BLaER1 treated with 17β-estradiol and CSF1 and Interleukin-3, amounts not matched to agents 10 nM and 100 nM (cell line): ENCODE measurements around the gene DLX1.
"Not testable (repeated sequence)": the region's sequence is repeated elsewhere in the genome, so short reads cannot be mapped to it uniquely, and the experiment has no call there.

Source experiments
- H3K27ac ChIP-seq, 11 experiments: shearing (Covaris generic); formaldehyde crosslinking; 2 replicates each; pipeline ENCODE4 v1.8.1; 2022
- H3K27me3 ChIP-seq, 11 experiments: shearing (Covaris generic); formaldehyde crosslinking; 2 replicates each; pipeline ENCODE4 v1.8.1; 2022
- H3K36me3 ChIP-seq, 11 experiments: shearing (Covaris generic); formaldehyde crosslinking; 2 replicates each; pipeline ENCODE4 v1.8.1; 2022
- H3K4me1 ChIP-seq, 10 experiments: shearing (Covaris generic); formaldehyde crosslinking; 2 replicates each; pipeline ENCODE4 v1.8.1; 2022
- H3K4me2 ChIP-seq, 11 experiments: shearing (Covaris generic); formaldehyde crosslinking; 2 replicates each; pipeline ENCODE4 v1.8.1; 2022
- H3K4me3 ChIP-seq, 10 experiments: shearing (Covaris generic); formaldehyde crosslinking; 2 replicates each; pipeline ENCODE4 v1.8.1; 2022
- H3K9ac ChIP-seq, 11 experiments: shearing (Covaris generic); formaldehyde crosslinking; 2 replicates each; pipeline ENCODE4 v1.8.1; 2022
- H3K9me3 ChIP-seq, 11 experiments: shearing (Covaris generic); formaldehyde crosslinking; replicated peaks in 1 of 11; 2 replicates each; pipeline ENCODE4 v1.8.1; 2022
- H4K20me1 ChIP-seq, 11 experiments: shearing (Covaris generic); formaldehyde crosslinking; 2 replicates each; pipeline ENCODE4 v1.8.1; 2022
- Cebpa-rat ChIP-seq, 11 experiments: shearing (Covaris generic); IDR thresholded peaks; 2 replicates each; pipeline ENCODE4 v1.8.1; 2022

The DLX1 gene

DNA sequence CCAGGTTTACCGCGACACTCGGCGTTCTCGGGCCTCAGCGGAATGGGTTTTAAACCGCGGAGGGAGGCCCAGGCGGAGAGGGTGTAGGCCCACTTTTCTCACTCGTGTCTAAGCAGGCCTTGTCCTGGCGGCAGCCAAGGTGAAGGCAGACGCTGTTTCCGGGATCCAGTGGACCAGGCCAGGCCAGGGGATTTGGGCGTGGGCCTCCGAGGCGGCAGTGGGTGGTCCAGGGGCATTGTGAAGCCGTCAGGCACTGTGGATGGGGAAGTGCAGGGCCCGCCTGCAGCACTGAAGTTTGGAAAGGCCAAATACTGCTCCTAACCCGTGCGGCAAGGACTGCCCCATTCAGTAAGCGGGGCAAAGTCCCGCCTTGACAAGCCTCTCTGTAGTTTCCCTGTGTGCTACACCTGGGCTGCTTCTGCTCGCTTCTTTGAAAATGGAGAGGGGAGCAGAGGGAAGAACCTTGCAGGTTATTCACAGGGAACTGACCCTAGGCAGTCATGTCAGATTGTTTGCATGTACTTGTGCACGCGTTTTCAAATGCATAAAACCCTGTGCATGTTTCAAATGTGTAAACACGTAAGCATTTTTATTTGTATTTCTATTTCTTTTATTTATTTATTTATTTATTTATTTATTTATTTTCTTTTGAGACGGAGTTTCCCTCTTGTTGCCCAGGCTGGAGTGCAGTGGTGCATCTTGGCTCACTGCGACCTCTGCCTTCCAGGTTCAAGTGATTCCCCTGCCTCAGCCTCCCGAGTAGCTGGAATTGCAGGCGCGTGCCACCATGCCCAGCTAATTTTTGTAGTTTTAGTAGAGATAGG lies 24.9 kb downstream of the DLX1 start:
- peaks cover 0 to 43% (median 30%) of the 10 kb centered on the region in 11 experiments; a peak in 17 of 22 replicates for H4K20me1 ChIP-seq
- no peak overlapping the region for H3K4me2 ChIP-seq
- H3K9me3 ChIP-seq, result no peaks in the 10 kb centered on the region; a peak in 1 of 22 replicates
- H3K9ac ChIP-seq, result no peak overlapping the region
- H3K4me3 ChIP-seq, result no peak overlapping the region
- no peak for TF ChIP-seq Cebpa-rat (IDR thresholded peaks at IDR 0.05)
- peaks cover 7 to 12% (median 9%) of the 10 kb centered on the region in 10 experiments; a peak in 13 of 20 replicates for H3K4me1 ChIP-seq
- no peak overlapping the region for H3K27ac ChIP-seq
- H3K27me3 ChIP-seq, result peaks cover 53 to 68% (median 62%) of the 10 kb centered on the region in 11 experiments
- no peaks in the 10 kb centered on the region for H3K36me3 ChIP-seq

DNA sequence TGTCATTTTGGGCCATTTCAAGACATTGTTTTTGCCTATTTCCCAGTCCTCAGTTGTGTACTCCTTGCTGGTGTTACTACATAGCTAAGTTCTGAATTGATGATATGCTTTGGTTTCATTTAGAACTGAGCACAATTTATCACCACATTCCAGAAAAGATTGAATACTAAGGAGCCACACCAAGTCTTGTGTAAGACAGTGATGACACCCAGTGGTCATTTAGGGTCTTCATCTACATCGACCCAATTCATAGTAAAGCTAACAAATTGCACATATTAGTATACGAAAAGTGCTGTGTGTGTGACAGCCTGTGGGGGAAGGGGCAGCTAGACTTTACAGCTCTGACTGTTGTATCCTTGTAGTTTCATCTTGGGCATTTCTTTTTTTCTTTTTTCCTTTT lies 28.3 kb downstream of the DLX1 start:
- no peak overlapping the region for H3K4me2 ChIP-seq
- no peaks in the 10 kb centered on the region for H3K9me3 ChIP-seq
- no peak overlapping the region for H3K9ac ChIP-seq
- H3K27me3 ChIP-seq, result peaks cover 19 to 33% (median 28%) of the 10 kb centered on the region in 11 experiments
- peaks cover 0 to 9% (median 0%) of the 10 kb centered on the region in 11 experiments; a peak in 9 of 22 replicates for H4K20me1 ChIP-seq
- TF ChIP-seq Cebpa-rat (IDR thresholded peaks at IDR 0.05), result no peak
- no peak overlapping the region for H3K4me3 ChIP-seq
- H3K27ac ChIP-seq, result no peak overlapping the region
- H3K4me1 ChIP-seq, result no peaks in the 10 kb centered on the region
- no peaks in the 10 kb centered on the region for H3K36me3 ChIP-seq

DNA sequence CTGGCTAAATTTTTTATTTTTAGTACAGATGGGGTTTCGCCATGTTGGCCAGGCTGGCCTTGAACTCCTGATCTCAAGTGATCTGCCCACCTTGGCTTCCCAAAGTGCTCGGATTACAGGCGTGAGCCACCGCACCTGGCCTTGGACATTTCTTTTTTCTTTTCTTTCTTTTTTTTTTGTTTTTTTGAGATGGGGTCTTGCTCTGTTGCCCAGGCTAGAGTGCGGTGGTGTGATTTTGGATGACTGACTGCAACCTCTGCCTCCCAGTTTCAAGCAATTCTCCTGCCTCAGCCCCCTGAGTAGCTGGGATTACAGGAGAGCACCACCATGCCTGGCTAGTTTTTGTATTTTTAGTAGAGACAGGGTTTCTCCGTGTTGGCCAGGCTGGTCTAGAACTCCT lies 28.9 kb downstream of the DLX1 start:
- H3K27ac ChIP-seq, H3K4me1 ChIP-seq, H3K4me2 ChIP-seq, H3K4me3 ChIP-seq, H3K9me3 ChIP-seq, H3K9ac ChIP-seq, H4K20me1 ChIP-seq, H3K36me3 ChIP-seq: not testable (repeated sequence)
- H3K27me3 ChIP-seq, result peaks cover 15 to 28% (median 22%) of the 10 kb centered on the region in 11 experiments

DNA sequence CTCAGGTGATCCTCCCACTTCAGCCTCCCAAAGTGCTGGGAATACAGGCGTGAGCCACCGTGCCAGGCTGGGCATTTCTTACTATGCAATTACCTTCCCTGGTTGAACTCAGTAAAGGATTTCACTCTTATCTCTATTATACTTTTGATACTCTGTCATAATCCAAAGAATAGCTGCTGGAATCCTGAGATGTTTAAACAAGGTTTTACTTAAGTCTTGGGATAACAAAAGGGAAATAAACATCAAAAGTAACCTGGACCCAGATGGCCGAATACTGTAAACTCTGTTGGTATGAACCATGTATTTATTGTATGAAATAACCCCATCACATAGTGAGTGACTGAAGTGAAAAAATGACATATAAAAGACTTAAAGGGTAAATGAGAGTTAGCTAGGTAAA lies 29.3 kb downstream of the DLX1 start:
- no peaks in the 10 kb centered on the region for H3K9me3 ChIP-seq
- no peak overlapping the region for H3K9ac ChIP-seq
- no peak overlapping the region for H3K4me2 ChIP-seq
- H3K4me1 ChIP-seq, result no peaks in the 10 kb centered on the region
- TF ChIP-seq Cebpa-rat (IDR thresholded peaks at IDR 0.05), result no peak
- peaks cover 11 to 24% (median 18%) of the 10 kb centered on the region in 11 experiments for H3K27me3 ChIP-seq
- H3K4me3 ChIP-seq, result no peak overlapping the region
- H4K20me1 ChIP-seq, result peaks cover 0 to 7% (median 0%) of the 10 kb centered on the region in 11 experiments; a peak in 5 of 22 replicates
- H3K36me3 ChIP-seq, result no peaks in the 10 kb centered on the region
- H3K27ac ChIP-seq, result no peak overlapping the region

DNA sequence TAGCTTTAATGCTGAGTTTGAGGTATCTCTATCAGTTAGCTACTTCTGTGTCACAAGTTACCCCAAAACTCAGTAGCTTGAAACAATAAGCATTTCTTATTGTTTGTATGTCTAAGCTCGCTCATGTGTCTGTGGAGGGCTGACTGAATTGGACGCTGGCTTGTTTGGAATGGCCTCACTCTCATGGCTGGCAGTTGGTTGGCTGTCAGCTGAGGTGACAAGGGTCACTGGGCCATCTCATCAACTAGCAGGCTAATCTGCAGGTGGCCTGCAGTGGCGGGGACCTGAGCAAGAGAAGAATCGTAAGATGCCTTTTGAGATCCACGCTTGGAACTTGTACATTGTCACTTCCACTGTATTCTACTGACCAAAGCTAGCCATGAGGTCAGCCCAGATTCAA lies 30.8 kb downstream of the DLX1 start:
- H3K9me3 ChIP-seq, result no peaks in the 10 kb centered on the region
- H3K27ac ChIP-seq, result no peak overlapping the region
- no peaks in the 10 kb centered on the region for H4K20me1 ChIP-seq
- no peaks in the 10 kb centered on the region for H3K4me1 ChIP-seq
- H3K27me3 ChIP-seq, result peaks cover 0 to 11% (median 6%) of the 10 kb centered on the region in 11 experiments; a peak in 11 of 22 replicates
- no peak overlapping the region for H3K4me3 ChIP-seq
- no peak overlapping the region for H3K4me2 ChIP-seq
- TF ChIP-seq Cebpa-rat (IDR thresholded peaks at IDR 0.05), result no peak
- no peak overlapping the region for H3K9ac ChIP-seq
- H3K36me3 ChIP-seq, result no peaks in the 10 kb centered on the region

DNA sequence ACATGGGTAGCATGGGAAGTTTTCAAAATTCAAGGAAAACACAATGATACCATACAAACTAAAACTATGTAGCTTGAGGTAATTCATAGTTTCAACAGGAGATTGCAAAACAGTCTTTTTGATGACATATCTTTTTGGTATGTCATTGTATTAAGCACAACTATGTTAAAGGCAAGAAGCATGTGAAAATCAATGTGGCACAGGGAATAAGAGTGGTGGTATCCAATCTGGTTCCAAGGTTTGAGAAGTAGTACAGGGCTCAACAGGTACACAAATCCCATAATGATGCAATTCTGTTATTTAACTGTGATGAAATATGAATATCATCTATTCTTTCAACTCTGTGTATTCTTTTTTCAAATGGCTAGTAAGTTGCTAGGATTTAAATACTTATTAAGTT lies 33.8 kb downstream of the DLX1 start:
- H3K4me2 ChIP-seq, result no peak overlapping the region
- no peaks in the 10 kb centered on the region for H3K4me1 ChIP-seq
- H4K20me1 ChIP-seq, result no peaks in the 10 kb centered on the region
- no peak overlapping the region for H3K9ac ChIP-seq
- no peaks in the 10 kb centered on the region for H3K36me3 ChIP-seq
- TF ChIP-seq Cebpa-rat (IDR thresholded peaks at IDR 0.05), result no peak
- H3K27me3 ChIP-seq, result no peaks in the 10 kb centered on the region
- no peak overlapping the region for H3K4me3 ChIP-seq
- H3K27ac ChIP-seq, result no peak overlapping the region
- H3K9me3 ChIP-seq, result no peaks in the 10 kb centered on the region

DNA sequence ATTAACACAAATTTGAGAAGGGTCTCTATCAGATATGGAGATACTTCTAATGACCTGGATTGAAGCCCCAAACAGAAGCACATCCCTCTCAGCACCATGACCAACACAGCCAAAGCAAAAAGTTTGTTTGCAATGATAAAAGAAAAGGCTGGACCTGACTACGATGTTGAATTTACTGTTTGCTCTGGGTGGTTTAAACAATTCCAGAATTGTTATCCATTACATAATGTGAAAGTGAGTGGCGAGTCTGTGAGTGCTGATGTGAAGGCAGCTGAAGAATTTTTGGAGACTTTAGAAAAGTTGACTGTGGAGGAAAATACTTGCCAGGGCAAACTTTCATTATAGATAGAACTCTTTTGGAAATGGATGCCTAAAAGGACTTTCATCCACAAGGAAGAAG lies 34.8 kb downstream of the DLX1 start:
- H3K27me3 ChIP-seq, result no peaks in the 10 kb centered on the region
- H3K9me3 ChIP-seq, result no peaks in the 10 kb centered on the region
- no peak overlapping the region for H3K4me2 ChIP-seq
- H3K27ac ChIP-seq, result no peak overlapping the region
- H4K20me1 ChIP-seq, result no peaks in the 10 kb centered on the region
- H3K9ac ChIP-seq, result no peak overlapping the region
- H3K4me3 ChIP-seq, result no peak overlapping the region
- H3K36me3 ChIP-seq, result no peaks in the 10 kb centered on the region
- no peak for TF ChIP-seq Cebpa-rat (IDR thresholded peaks at IDR 0.05)
- H3K4me1 ChIP-seq, result no peaks in the 10 kb centered on the region

DNA sequence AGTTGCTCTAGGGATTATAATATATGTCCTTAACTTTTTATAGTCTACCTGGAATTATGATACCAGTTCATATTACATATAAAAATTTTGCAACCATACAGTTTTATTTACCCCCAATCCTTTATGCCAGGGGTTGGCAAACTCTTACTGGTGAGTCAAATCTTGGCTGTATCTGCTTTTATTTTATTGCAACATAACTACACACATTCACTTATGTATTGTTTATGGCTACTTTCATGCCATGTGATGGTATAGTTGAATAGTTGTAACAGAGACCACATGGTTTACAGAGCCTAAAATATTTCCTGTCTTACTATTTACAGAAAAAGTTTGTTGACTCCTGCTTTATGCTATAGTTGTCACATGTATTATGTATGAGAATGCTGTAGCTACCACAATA lies 43.2 kb downstream of the DLX1 start:
- no peak for TF ChIP-seq Cebpa-rat (IDR thresholded peaks at IDR 0.05)
- no peak overlapping the region for H3K9ac ChIP-seq
- H4K20me1 ChIP-seq, result no peaks in the 10 kb centered on the region
- no peaks in the 10 kb centered on the region for H3K27me3 ChIP-seq
- H3K36me3 ChIP-seq, result no peaks in the 10 kb centered on the region
- H3K4me1 ChIP-seq, result no peaks in the 10 kb centered on the region
- H3K4me2 ChIP-seq, result no peak overlapping the region
- no peak overlapping the region for H3K27ac ChIP-seq
- H3K4me3 ChIP-seq, result no peak overlapping the region
- no peaks in the 10 kb centered on the region for H3K9me3 ChIP-seq

DNA sequence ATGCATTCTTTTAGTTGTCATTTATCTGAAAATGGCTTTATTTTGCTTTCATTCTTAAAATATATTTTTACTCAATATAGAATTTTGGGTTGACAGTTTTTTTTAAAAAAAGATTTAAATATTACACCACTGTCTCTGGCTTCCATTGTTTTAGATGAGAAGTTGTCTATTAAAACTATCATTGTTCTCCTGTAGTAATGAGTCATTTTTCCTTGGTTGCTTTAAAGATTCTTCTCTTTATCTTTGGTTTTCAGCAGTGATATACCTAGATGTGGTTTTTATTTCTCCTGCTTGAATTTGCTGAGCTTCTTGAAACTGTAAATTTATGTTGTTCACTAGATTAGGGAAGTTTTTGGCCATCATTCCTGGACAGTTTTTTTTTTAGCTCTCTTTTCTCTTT lies 44.1 kb downstream of the DLX1 start:
- Histone ChIP-seq H3K4me2 (no peak overlapping the region), H3K27me3 (no peaks in the 10 kb centered on the region), H3K4me3 (no peak overlapping the region), H3K9ac (no peak overlapping the region), H3K9me3 (no peaks in the 10 kb centered on the region), H3K4me1 (no peaks in the 10 kb centered on the region), H3K27ac (no peak overlapping the region), H4K20me1 (no peaks in the 10 kb centered on the region), H3K36me3 (no peaks in the 10 kb centered on the region)
- no peak for TF ChIP-seq Cebpa-rat (IDR thresholded peaks at IDR 0.05)
